SU-DHL-6 (cell line): ENCODE data around the gene FAM120B.

ENCODE experiments used
- H2AFZ ChIP-seq: fragments of 200-600 bp; sonication (generic); 2 replicates; pipeline ENCODE4 v1.6.1; 2014; ENCODE audit warnings: low read depth, mild to moderate bottlenecking, moderate library complexity, mixed read lengths, antibody characterized with exemption, low read length; ENCODE audit not compliant: severe bottlenecking
- H3F3A ChIP-seq: fragments of 200-600 bp; shearing (Covaris generic); 2 replicates; pipeline ENCODE4 v1.6.0; 2016; ENCODE audit warnings: antibody characterized with exemption, mild to moderate bottlenecking; ENCODE audit not compliant: insufficient read depth
- H3K27ac ChIP-seq: fragments of 200-600 bp; sonication (generic); 2 replicates; pipeline ENCODE4 v1.5.1; 2016; ENCODE audit warnings: low read depth, mild to moderate bottlenecking, low read length, moderate library complexity, mixed read lengths
- H3K27me3 ChIP-seq: fragments of 200-600 bp; sonication (generic), shearing (Covaris generic); 2 replicates; pipeline ENCODE4 v1.6.0; 2014; ENCODE audit warnings: mild to moderate bottlenecking, low read length
- H3K36me3 ChIP-seq: fragments of 200-600 bp; sonication (generic); 2 replicates; pipeline ENCODE4 v1.6.1; 2014; ENCODE audit warnings: mild to moderate bottlenecking, low read length, mixed read lengths
- H3K4me2 ChIP-seq: fragments of 300-600, 200-600 bp; shearing (Covaris generic), sonication (generic); 2 replicates; pipeline ENCODE4 v1.6.0; 2014; ENCODE audit warnings: low read length, low read depth, mild to moderate bottlenecking; ENCODE audit not compliant: poor library complexity, severe bottlenecking
- H3K4me3 ChIP-seq: fragments of 200-600 bp; sonication (generic); 2 replicates; pipeline ENCODE4 v1.5.1; 2014; ENCODE audit warnings: antibody characterized with exemption, low read length, mild to moderate bottlenecking, mixed read lengths; ENCODE audit not compliant: insufficient read depth, poor library complexity, severe bottlenecking
- H3K79me2 ChIP-seq: fragments of 200-600 bp; sonication (generic); 2 replicates; pipeline ENCODE4 v1.6.1; 2014; ENCODE audit warnings: mild to moderate bottlenecking, low read length, moderate library complexity; ENCODE audit not compliant: insufficient read depth
- H3K9ac ChIP-seq: fragments of 200-600 bp; sonication (generic); 2 replicates; pipeline ENCODE4 v1.7.0; 2014; ENCODE audit warnings: mild to moderate bottlenecking, low read length
- H3K9me2 ChIP-seq: fragments of 200-600 bp; sonication (generic); replicated peaks from 2 replicates; pipeline ENCODE4 v1.6.1; 2014; ENCODE audit warnings: low read length; ENCODE audit not compliant: insufficient read depth
- H3K9me3 ChIP-seq: fragments of 200-600 bp; sonication (generic); 2 replicates; pipeline ENCODE4 v1.6.1; 2014; ENCODE audit warnings: low read length, mixed read lengths; ENCODE audit not compliant: insufficient read depth
- H4K20me1 ChIP-seq: fragments of 200-600 bp; sonication (generic); 2 replicates; pipeline ENCODE4 v1.6.1; 2014; ENCODE audit warnings: low read depth, mild to moderate bottlenecking, antibody characterized with exemption, low read length, moderate library complexity, mixed read lengths
- EZH2phosphoT487 ChIP-seq: fragments of 200-600 bp; sonication (generic), shearing (Covaris generic); conservative IDR thresholded peaks from 2 replicates; pipeline ENCODE4 v1.6.1; 2018; ENCODE audit warnings: mild to moderate bottlenecking, antibody characterized with exemption, low read length, moderate library complexity, mixed read lengths
- TF ChIP-seq, protein P1 (sequence below): fragments of 200-600 bp; sonication (generic); IDR thresholded peaks from one replicate; pipeline ENCODE4 v1.5.1; 2017; ENCODE audit warnings: antibody characterized with exemption, mild to moderate bottlenecking, low read length, moderate library complexity; ENCODE audit not compliant: insufficient read depth, poor library complexity, severe bottlenecking

The FAM120B gene

GRCh38 chr6:170388113-170388512, 81.6 kb downstream of the FAM120B start:
- Histone ChIP-seq H3K4me3 (no peak overlapping the region), H4K20me1 (no peaks in the 10 kb centered on the region), H3K4me2 (no peak overlapping the region), H3K9me2 (no peaks in the 10 kb centered on the region), H3K9me3 (no peaks in the 10 kb centered on the region), H3K27me3 (no peaks in the 10 kb centered on the region), H2AFZ (no peak overlapping the region), H3K27ac (no peak overlapping the region), H3F3A (no peaks in the 10 kb centered on the region), H3K36me3 (0 out of 2 replicates have a peak, but pooled peaks cover 6% of the 10 kb centered on the region), H3K9ac (no peak overlapping the region), H3K79me2 (no peaks in the 10 kb centered on the region)
- TF ChIP-seq, protein P1, sequence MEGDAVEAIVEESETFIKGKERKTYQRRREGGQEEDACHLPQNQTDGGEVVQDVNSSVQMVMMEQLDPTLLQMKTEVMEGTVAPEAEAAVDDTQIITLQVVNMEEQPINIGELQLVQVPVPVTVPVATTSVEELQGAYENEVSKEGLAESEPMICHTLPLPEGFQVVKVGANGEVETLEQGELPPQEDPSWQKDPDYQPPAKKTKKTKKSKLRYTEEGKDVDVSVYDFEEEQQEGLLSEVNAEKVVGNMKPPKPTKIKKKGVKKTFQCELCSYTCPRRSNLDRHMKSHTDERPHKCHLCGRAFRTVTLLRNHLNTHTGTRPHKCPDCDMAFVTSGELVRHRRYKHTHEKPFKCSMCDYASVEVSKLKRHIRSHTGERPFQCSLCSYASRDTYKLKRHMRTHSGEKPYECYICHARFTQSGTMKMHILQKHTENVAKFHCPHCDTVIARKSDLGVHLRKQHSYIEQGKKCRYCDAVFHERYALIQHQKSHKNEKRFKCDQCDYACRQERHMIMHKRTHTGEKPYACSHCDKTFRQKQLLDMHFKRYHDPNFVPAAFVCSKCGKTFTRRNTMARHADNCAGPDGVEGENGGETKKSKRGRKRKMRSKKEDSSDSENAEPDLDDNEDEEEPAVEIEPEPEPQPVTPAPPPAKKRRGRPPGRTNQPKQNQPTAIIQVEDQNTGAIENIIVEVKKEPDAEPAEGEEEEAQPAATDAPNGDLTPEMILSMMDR, result no peak
- no peak for TF ChIP-seq EZH2phosphoT487

DNA sequence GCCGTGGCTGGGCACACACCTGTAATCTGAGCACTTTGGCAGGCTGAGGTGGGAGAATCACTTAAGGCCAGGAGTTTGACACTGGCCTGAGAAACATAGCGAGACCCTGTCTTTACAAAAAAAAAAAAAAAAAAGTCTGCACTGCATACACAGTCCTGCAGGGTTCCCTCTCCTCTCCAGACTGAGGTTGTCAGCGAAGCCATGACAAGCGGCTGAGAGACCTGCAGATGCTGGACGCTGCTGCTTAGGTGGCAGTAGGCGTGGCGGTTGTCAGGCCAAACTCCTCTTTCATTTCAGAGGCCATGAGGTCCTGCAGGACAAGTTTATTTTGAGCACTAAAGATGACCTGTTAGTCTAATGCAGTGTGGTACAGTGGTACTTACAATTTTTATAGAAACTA, 86.5 kb downstream of the FAM120B start:
- Histone ChIP-seq H2AFZ (no peak overlapping the region), H3K9me2 (no peaks in the 10 kb centered on the region), H3K4me2 (no peak overlapping the region), H3K79me2 (no peaks in the 10 kb centered on the region), H3K27me3 (no peaks in the 10 kb centered on the region), H3K4me3 (no peak overlapping the region), H3K9ac (no peak overlapping the region), H3F3A (no peaks in the 10 kb centered on the region), H3K36me3 (0 out of 2 replicates have a peak, but pooled peaks cover 6% of the 10 kb centered on the region), H4K20me1 (no peaks in the 10 kb centered on the region), H3K9me3 (no peaks in the 10 kb centered on the region), H3K27ac (no peak overlapping the region)
- no peak for TF ChIP-seq EZH2phosphoT487
- TF ChIP-seq, protein P1, result no peak

DNA sequence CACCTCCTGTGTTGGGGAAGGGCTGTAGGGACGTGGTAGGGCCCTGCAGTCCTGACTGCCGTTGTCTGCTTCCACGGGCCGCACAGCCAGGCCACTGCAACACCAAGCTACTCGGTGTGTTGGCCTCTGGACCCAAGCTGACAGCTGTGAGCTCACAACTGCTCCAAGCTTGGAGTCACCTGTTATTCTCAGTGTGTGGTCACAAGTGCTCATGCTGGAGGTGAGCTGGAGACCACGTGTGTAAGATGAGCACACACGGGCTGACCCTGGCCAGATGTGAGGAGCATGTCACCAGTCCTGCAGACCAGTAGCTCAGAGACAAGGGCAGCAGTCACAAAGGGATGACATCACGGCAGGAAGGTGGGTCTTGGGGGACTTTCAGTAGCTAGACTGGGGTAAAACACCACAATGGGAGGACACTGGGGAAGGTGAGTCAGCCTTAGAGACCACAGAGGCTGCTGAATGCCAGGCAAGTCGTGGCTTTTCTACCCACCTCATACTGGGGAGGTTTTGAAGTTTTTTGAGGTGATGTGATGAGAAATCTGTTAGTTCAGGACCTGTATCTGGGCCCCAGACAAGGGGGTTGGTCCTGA, 87.3 kb downstream of the FAM120B start:
- H3K9me3 ChIP-seq, result no peaks in the 10 kb centered on the region
- no peak overlapping the region for H3K4me3 ChIP-seq
- H3K27ac ChIP-seq, result no peak overlapping the region
- TF ChIP-seq, protein P1, result no peak
- no peak for TF ChIP-seq EZH2phosphoT487
- no peak overlapping the region for H3K4me2 ChIP-seq
- H3K36me3 ChIP-seq, result 0 out of 2 replicates have a peak, but pooled peaks cover 3% of the 10 kb centered on the region
- no peaks in the 10 kb centered on the region for H4K20me1 ChIP-seq
- H2AFZ ChIP-seq, result no peak overlapping the region
- no peaks in the 10 kb centered on the region for H3F3A ChIP-seq
- no peaks in the 10 kb centered on the region for H3K9me2 ChIP-seq
- no peaks in the 10 kb centered on the region for H3K79me2 ChIP-seq
- H3K27me3 ChIP-seq, result no peaks in the 10 kb centered on the region
- no peak overlapping the region for H3K9ac ChIP-seq
